Heart left ventricle (tissue), 16 donors: ENCODE results near the gene ISLR. TPM values are rescaled to one million over a fixed set of nuclear protein-coding genes. Genes with fewer than 3 reads are reported as not detected.

Experiments
- ATAC-seq, 4 donors: fragments of 200-7000 bp; cut with Tn5 transposase; one replicate each; pipeline ENCODE4 v1.9.1; 2020 to 2022; ENCODE audit warnings: moderate library complexity in 4 of 4, mild to moderate bottlenecking in 3 of 4, moderate number of reproducible peaks in 1 of 4
- DNase-seq, 5 donors: peaks; one replicate each; pipeline ENCODE4 v3.0.0-alpha.2; 2020
- H3K27ac ChIP-seq, 12 donors: fragments of 200-600 bp; sonication (generic) in 4 of 12; one replicate each; pipeline versions ENCODE4 v1.5.0 to v1.8.0; 2016 to 2022; ENCODE audit warnings: mild to moderate bottlenecking in 2 of 12
- H3K27me3 ChIP-seq, 9 donors: fragments of 200-600 bp; sonication (generic) in 2 of 9; one replicate each; pipeline versions ENCODE4 v1.5.1 to v1.8.0; 2016 to 2022; ENCODE audit warnings: mild to moderate bottlenecking in 3 of 9
- H3K36me3 ChIP-seq, 9 donors: fragments of 200-600 bp; sonication (generic) in 2 of 9; one replicate each; pipeline versions ENCODE4 v1.5.0 to v1.8.0; 2018 to 2022; ENCODE audit warnings: mild to moderate bottlenecking in 2 of 9
- H3K4me1 ChIP-seq, 12 donors: fragments of 200-600 bp; sonication (generic) in 4 of 12; one replicate each; pipeline versions ENCODE4 v1.5.0 to v1.8.0; 2016 to 2022; ENCODE audit warnings: mild to moderate bottlenecking in 3 of 12
- H3K4me3 ChIP-seq, 12 donors: fragments of 200-600 bp; sonication (generic) in 4 of 12; one replicate each; pipeline versions ENCODE4 v1.5.0 to v1.8.0; 2017 to 2022; ENCODE audit warnings: mild to moderate bottlenecking in 9 of 12, moderate library complexity in 4 of 12
- H3K9me3 ChIP-seq, 12 donors: fragments of 200-600 bp; sonication (generic) in 4 of 12; one replicate each; pipeline versions ENCODE4 v1.5.0 to v1.8.0; 2016 to 2022; ENCODE audit warnings: mild to moderate bottlenecking in 1 of 12
- CTCF ChIP-seq, 12 donors: fragments of 200-600 bp; sonication (generic) in 4 of 12; IDR thresholded peaks; one replicate each; pipeline versions ENCODE4 v1.5.0 to v1.8.0; 2018 to 2022; ENCODE audit warnings: antibody characterized with exemption in 12 of 12, mild to moderate bottlenecking in 5 of 12
- POLR2A ChIP-seq, 2 donors: fragments of 450-650 bp; IDR thresholded peaks; one replicate each; pipeline ENCODE4 v1.6.1; 2017; ENCODE audit warnings: antibody characterized with exemption in 2 of 2, mild to moderate bottlenecking in 2 of 2, moderate library complexity in 2 of 2
- WGBS, 4 donors: extraction: QIAGEN DNeasy Blood & Tissue Kit in 2 of 4; methylation state at CpG; one replicate each; pipeline versions ENCODE4 v1.1.5 to v1.1.7; 2013 to 2018; 5-methylcytosine and 5-hydroxymethylcytosine counted together
- intact Hi-C, 10 donors: fragments of 100-400 bp; cut with DNase I; formaldehyde crosslinking; loops; one replicate each; pipeline versions ENCODE4 v1.11.1 to v1.14.2; 2022
- polyA plus RNA-seq, 2 donors: library from polyadenylated mRNA; stranded (reverse); fragments of 200-250 nt; gene quantifications; one replicate each; pipeline ENCODE4 v1.2.3, GENCODE V29; 2013
- total RNA-seq, 9 donors: library from RNA; depleted of rRNA in 2 of 9; stranded (reverse); fragments of >200 nt in 2 of 9; fragmentation: NEBNext Ultra II Directional in 3 of 9; extraction: Animal tissue kit (Norgen Biotek cat#: 25700) in 3 of 9; gene quantifications; one replicate each; pipeline versions ENCODE4 v1.1.0 to v1.2.4, GENCODE V29; 2016 to 2023
- donor health status: ischemic (EF 13 %, LVEDD 7.1; RV severe dilation, severe dysfunction).
- donor health status: healthy with polysubstance abuse.
- donor health status: DM: no; HTN: yes; CAD: no.
- donor health status: DM: no; HTN: no; CAD: no.
- donor health status: ischemic (EF 25% LVEDD 6.9; RV normal size, moderate dysfunction).
- donor health status: ischemic (EF 25% LVEDD 5.7; RV mildly dilated, moderate dysfunction).
- donor health status: healthy.
- donor health status: DM: yes; HTN: yes; CAD: no.
- donor health status: ischemic (EF 35%, LVEDD 5.7; RV mildly dilated, moderate dysfunction).
- donor health status: nonischemic (EF 11% LVEDD 7.7; RV severe dilation, severe dysfunction).
- donor health status: DM: yes; HTN: yes; CAD: no.
- donor health status: PGD.
- donor health status: ischemic (EF 29% LVEDD 5.4; RV normal size, mild dysfunction).
- donor health status: nonischemic (EF 23%, LVEDD 6.1; RV moderate dilation, normal function).

ISLR gene
- total and polyA plus RNA-seq, 11 donors = 5.1 to 32.3 (median 16.6) TPM

GRCh38 chr15:74178326-74179100 lies 5.0 kb downstream of the ISLR start:
- Histone ChIP-seq H3K4me1 (peaks cover 0 to 68% (median 50%) of the 10 kb centered on the region in 12 donors), H3K9me3 (no peaks in the 10 kb centered on the region), H3K4me3 (no peak overlapping the region), H3K27me3 (no peaks in the 10 kb centered on the region), H3K27ac (peak overlapping the region; percentile 28 to 88 (median 68)), H3K36me3 (peaks cover 0 to 6% (median 0%) of the 10 kb centered on the region in 9 donors)
- WGBS, 4 donors = 81 to 96% (median 90%) methylated on average over 7 of the region's 7 CpGs
- intact Hi-C loops = loop anchor here in 5 of 10 donors (2.0 to 5.0 kb wide), 4 partner anchors 36 to 140 kb away; no protein-coding TSS in a partner anchor
- peak in 2 of 5 donors; percentile 15 to 17 for DNase-seq
- TF ChIP-seq POLR2A (IDR thresholded peaks at IDR 0.05) (no peak), CTCF (IDR thresholded peaks at IDR 0.05) (no peak)
- ATAC-seq = no peak

GRCh38 chr15:74179101-74179841 lies 5.8 kb downstream of the ISLR start:
- H3K4me3 ChIP-seq = peak overlapping the region in 1 of 12 donors; percentile 9
- ATAC-seq (peak; percentile 73 to 91 (median 88)), DNase-seq (peak; percentile 79 to 90 (median 88))
- H3K36me3 ChIP-seq = peaks cover 0 to 6% (median 0%) of the 10 kb centered on the region in 9 donors
- intact Hi-C loops = loop anchor here in 5 of 10 donors (2.0 to 5.0 kb wide), 4 partner anchors 37 to 140 kb away; no protein-coding TSS in a partner anchor
- TF ChIP-seq POLR2A (IDR thresholded peaks at IDR 0.05) (no peak), CTCF (IDR thresholded peaks at IDR 0.05) (no peak)
- H3K27me3 ChIP-seq = no peaks in the 10 kb centered on the region
- H3K9me3 ChIP-seq = no peaks in the 10 kb centered on the region
- WGBS, 4 donors = 49 to 61% (median 53%) methylated on average over 13 of the region's 13 CpGs
- peaks cover 0 to 63% (median 46%) of the 10 kb centered on the region in 12 donors for H3K4me1 ChIP-seq
- H3K27ac ChIP-seq = peak overlapping the region; percentile 28 to 88 (median 68)

- peak overlapping the region in 2 of 12 donors; percentile 9 to 16 for H3K4me3 ChIP-seq
- H3K27me3 ChIP-seq = no peaks in the 10 kb centered on the region
- no peak for TF ChIP-seq POLR2A (IDR thresholded peaks at IDR 0.05)
- TF ChIP-seq CTCF (IDR thresholded peaks at IDR 0.05) = peak in 3 of 12 donors; percentile 8 to 17 (median 13)
- H3K27ac ChIP-seq = peak overlapping the region; percentile 28 to 88 (median 68)
- ATAC-seq (peak; percentile 49 to 72 (median 57)), DNase-seq (peak; percentile 47 to 68 (median 67))
- peaks cover 0 to 55% (median 41%) of the 10 kb centered on the region in 12 donors for H3K4me1 ChIP-seq
- intact Hi-C loops = loop anchor here in 6 of 10 donors (1.0 to 5.0 kb wide), 8 partner anchors 38 to 139 kb away; no protein-coding TSS in a partner anchor
- H3K9me3 ChIP-seq = no peaks in the 10 kb centered on the region
- WGBS, 4 donors = 56 to 75% (median 59%) methylated on average over 13 to 17 of the region's 17 CpGs
- peaks cover 0 to 6% (median 0%) of the 10 kb centered on the region in 9 donors for H3K36me3 ChIP-seq
Measured at GRCh38 chr15:74179983-74180880, 6.7 kb downstream of the ISLR start.
